Activated CD8-positive, alpha-beta memory T cell treated with anti-CD3 and anti-CD28 coated beads for 48 hours (primary cell): Measurements from ENCODE around the gene STARD3NL.
A peak's percentile ranks its signal among the peaks of the same experiment; 100 is the strongest.
"Not testable (repeated sequence)": the region's sequence is repeated elsewhere in the genome, so short reads cannot be mapped to it uniquely, and the experiment has no call there.

Experiments used
- DNase-seq, 3 experiments: peaks; one replicate each; pipeline ENCODE4 v3.0.0-alpha.2; 2020; ENCODE audit warnings: low read depth in 2 of 3, low spot score in 2 of 3

Gene STARD3NL

GRCh38 chr7:38220452-38220851 is 42.4 kb downstream of the STARD3NL start:
- DNase-seq = no peak

- no peak for DNase-seq
Observed at GRCh38 chr7:38222481-38223096, 44.5 kb downstream of the STARD3NL start.

DNA sequence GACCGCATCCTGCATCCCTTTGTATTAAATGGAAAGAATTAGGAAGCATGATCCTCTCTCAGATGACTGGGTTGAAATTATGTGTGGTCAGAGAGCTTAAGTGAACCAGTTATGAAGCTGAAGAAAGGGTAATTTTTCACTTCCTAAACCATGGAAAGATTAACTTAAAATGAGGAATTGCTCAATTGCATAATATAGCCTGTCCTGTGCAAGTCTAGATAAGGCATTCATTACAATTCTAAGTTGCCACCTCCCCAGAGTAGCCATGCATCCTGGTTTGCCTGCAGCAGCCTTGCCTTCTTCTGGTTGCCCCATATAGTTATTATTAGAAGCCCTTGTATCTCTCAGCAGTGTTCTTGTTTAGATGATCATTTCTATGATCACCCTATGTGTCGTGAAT is 45.3 kb downstream of the STARD3NL start:
- no peak for DNase-seq

DNA sequence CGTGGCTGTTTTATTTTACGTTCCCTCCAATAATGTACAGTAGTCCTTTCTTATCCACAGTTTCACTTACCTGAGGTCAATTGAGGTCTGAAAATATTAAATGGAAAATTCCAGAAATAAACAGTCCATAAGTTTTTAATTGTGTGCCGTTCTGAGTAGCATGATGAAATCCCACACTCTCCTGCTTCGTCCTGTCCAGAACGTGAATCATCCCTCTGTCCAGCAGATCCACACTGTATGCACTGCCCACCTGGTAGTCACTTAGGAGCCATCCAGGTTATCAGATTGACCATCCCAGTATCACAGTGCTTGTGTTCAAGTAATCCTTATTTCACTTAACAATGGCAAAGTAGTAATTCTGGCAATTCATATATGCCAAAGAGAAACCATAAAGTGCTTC is 46.3 kb downstream of the STARD3NL start:
- no peak for DNase-seq

- DNase-seq = no peak
Observed at GRCh38 chr7:38229386-38229785, 51.3 kb downstream of the STARD3NL start.

DNA sequence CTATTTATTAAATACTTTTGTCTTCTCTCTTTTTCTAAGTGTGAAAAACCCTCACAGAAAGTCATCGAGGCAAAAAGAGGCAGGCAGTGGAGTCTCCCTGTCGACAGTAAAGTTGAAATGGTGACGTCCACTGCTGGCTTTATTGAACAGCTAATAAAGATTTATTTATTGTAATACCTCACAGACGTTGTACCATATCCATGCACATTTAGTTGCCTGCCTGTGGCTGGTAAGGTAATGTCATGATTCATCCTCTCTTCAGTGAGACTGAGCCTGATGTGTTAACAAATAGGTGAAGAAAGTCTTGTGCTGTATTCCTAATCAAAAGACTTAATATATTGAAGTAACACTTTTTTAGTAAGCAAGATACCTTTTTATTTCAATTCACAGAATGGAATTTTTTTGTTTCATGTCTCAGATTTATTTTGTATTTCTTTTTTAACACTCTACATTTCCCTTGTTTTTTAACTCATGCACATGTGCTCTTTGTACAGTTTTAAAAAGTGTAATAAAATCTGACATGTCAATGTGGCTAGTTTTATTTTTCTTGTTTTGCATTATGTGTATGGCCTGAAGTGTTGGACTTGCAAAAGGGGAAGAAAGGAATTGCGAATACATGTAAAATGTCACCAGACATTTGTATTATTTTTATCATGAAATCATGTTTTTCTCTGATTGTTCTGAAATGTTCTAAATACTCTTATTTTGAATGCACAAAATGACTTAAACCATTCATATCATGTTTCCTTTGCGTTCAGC is 52.0 kb downstream of the STARD3NL start:
- DNase-seq = no peak

- peak; percentile 32 to 79 (median 41) for DNase-seq
Observed at GRCh38 chr7:38232502-38233366, 54.7 kb downstream of the STARD3NL start.

- DNase-seq = not testable (repeated sequence)
Observed at GRCh38 chr7:38234759-38235158, 56.7 kb downstream of the STARD3NL start.

DNA sequence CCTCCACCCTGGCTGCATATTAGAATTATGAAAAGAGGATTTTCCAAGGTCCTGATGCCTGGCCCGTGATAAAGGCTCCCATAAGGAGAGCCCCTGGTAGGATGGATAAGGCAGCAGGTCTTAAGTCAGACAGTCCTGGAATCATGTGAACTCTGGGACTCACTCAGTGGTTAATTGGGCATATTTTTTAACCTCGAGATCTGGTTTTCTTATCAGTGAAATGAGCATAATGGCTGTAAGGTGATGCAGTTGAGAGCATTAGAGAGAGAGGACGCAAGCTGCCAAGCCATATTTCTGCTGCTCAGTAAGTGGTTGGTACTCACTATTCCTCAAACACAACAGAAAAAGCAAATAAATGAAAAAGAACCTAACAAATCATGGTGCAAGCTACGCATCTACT is 57.6 kb downstream of the STARD3NL start:
- DNase-seq = no peak

DNA sequence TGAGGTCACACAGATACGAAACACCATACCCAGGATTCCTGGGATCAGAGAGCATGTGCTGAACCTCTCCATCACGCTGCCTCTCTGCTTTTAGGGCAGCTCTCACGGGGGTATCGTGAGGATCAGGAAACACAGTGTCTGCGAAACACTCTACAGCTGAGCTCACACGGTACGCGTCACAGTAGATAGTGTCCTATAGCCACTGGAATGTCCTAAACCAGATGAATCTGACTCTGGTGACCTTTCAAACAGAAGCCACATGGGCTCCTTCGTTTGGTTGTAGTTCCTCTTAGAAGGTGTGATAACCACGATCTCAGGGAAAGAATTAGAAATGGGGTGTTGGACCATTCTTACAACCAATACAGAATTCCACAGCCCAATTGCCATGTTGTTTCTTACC is 61.1 kb downstream of the STARD3NL start:
- not testable (repeated sequence) for DNase-seq

DNA sequence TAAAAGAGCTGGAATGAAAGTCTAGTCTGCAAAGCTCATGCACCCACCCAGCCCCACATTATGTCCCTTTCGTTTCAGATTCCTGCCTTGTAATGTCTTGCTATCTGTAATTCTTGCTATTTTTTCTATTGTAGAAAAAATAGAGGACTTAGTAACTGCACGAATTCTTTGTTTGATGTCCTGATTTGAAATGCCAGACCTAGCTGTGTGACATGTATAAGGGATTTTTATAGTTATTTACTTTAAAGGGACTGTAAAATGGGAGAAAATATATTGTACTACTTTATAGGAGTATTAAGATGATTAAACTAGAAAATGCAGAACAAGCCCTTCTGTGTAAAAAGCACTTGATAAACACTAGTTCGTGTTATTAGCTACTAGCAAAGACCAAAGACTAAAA is 63.0 kb downstream of the STARD3NL start:
- no peak for DNase-seq

DNA sequence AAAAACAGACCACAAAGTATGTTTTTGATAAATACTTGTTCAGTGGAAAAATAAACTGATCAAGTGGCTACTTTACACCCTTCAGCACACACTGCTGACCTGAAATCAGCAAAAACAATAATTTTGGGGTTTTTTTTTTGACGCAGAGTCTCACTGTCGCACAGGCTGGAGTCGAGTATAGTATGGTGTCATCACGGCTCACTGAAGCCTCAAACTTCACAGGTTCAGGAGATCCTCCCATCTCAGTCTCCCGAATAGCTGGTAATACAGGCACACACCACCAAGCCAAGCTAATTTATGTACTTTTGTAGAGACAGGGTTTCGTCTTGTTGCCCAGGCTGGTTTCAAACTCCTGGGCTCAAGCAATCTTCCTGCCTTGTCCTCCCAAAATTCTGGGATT is 64.8 kb downstream of the STARD3NL start:
- DNase-seq = no peak

GRCh38 chr7:38243345-38243744 is 65.3 kb downstream of the STARD3NL start:
- DNase-seq = not testable (repeated sequence)

GRCh38 chr7:38244516-38244915 is 66.5 kb downstream of the STARD3NL start:
- DNase-seq = no peak

GRCh38 chr7:38245409-38245977 is 67.4 kb downstream of the STARD3NL start:
- no peak for DNase-seq

- DNase-seq = no peak
Observed at GRCh38 chr7:38248069-38248567, 70.1 kb downstream of the STARD3NL start.

DNA sequence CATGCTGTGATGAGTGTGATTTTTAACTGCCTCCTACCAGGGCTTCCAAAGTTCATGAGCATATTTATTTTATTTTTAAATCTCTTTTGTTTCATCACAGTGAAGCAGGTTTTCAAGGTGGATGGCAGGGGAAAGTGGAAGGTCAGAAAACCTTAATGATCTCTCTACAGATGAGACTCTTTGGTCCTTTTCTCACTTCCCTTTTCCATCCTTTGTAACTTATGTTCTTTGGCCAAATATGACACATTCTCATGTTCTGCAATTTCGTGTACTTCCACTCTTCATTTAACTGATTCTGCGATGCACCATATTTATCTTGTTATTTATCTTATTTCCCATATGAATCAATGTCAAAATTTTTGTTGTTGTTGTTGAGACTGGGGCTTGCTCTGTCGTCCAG is 71.8 kb downstream of the STARD3NL start:
- not testable (repeated sequence) for DNase-seq

DNA sequence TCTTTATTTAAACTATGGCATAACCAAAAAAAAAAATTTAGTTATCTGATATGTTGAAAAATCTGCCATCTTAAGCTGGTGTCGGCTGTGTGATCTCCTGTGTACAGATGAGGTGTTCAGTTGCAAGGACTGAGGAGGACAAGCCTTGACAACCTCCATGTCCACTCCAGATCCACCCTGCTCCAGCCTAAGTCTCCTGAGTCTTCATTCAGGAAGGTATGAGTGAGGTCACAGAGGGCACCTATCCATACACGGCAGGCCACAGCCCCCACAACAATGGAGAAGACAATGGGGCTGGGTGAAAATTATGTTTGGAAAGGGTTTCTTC is 79.3 kb downstream of the STARD3NL start:
- DNase-seq = no peak

DNA sequence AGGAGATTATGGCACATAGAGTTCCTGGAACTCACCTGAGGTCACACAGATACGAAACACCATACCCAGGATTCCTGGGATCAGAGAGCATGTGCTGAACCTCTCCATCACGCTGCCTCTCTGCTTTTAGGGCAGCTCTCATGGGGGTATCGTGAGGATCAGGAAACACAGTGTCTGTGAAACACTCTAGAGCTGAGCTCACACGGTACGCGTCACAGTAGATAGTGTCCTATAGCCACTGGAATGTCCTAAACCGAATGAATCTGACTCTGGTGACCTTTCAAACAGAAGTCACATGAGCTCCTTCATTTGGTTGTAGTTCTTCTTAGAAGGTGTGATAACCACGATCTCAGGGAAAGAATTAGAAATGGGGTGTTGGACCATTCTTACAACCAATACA is 81.1 kb downstream of the STARD3NL start:
- not testable (repeated sequence) for DNase-seq

DNA sequence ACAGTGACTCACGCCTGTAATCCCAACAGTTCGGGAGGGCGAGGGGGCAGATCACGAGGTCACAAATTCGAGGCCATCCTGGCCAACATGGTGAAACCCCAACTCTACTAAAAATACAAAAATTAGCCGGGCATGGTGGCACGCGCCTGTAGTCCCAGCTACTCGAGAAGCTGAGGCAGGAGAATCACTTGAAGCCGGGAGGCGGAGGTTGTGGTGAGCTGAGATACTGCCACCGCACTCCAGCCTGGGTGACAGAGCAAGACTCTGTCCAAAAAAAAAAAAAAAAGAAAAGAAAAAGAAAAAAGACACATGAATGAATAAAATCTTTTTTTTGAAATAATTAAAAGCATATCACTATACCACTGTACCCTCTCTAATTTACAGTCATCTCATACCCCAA is 83.6 kb downstream of the STARD3NL start:
- DNase-seq = not testable (repeated sequence)

- DNase-seq = not testable (repeated sequence)
Observed at GRCh38 chr7:38262026-38262425, 84.0 kb downstream of the STARD3NL start.
